ENCODE measurements around the gene EIF4A3.
"Not testable (repeated sequence)": the region's sequence is repeated elsewhere in the genome, so short reads cannot be mapped to it uniquely, and the experiment has no call there.

EIF4A3 gene

DNA sequence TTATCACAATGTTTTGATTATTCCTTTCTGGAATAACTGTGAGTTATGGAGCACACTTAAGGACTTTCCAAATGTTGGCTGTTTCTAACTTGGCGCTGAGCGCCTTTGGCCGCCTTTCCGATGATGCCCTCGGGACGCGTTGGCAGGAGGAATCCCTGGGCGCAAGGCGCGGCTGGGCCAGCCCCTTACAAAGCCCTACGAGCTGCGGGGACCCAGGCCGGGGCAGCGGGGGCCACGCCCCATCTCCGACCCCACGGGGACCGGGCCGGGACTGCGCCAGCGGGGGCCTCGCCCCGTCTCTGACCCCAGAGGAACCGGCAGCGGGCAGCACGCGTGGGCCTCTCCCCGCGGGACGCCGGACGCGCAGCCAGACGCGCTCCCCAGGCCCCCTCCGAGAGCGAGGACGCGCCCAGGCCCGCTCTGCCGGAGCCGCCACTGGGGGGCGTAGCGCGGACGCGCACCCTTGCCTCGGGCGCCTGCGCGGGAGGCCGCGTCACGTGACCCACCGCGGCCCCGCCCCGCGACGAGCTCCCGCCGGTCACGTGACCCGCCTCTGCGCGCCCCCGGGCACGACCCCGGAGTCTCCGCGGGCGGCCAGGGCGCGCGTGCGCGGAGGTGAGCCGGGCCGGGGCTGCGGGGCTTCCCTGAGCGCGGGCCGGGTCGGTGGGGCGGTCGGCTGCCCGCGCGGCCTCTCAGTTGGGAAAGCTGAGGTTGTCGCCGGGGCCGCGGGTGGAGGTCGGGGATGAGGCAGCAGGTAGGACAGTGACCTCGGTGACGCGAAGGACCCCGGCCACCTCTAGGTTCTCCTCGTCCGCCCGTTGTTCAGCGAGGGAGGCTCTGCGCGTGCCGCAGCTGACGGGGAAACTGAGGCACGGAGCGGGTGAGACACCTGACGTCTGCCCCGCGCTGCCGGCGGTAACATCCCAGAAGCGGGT is 45.6 kb downstream of the EIF4A3 start, which contains the start of gene GAA:
GAA (plus strand) TSS at position 571 of the 935 bp plus-strand sequence. CDS start 3,006 bp downstream, outside the sequence.
- peak; percentile 83 for DNase-seq (ENCODE audit: low read depth in 2 of 2)

- no peak for DNase-seq (ENCODE audit: low read depth in 2 of 2)
Measured at GRCh38 chr17:80100035-80100323, 46.9 kb downstream of the EIF4A3 start.

DNA sequence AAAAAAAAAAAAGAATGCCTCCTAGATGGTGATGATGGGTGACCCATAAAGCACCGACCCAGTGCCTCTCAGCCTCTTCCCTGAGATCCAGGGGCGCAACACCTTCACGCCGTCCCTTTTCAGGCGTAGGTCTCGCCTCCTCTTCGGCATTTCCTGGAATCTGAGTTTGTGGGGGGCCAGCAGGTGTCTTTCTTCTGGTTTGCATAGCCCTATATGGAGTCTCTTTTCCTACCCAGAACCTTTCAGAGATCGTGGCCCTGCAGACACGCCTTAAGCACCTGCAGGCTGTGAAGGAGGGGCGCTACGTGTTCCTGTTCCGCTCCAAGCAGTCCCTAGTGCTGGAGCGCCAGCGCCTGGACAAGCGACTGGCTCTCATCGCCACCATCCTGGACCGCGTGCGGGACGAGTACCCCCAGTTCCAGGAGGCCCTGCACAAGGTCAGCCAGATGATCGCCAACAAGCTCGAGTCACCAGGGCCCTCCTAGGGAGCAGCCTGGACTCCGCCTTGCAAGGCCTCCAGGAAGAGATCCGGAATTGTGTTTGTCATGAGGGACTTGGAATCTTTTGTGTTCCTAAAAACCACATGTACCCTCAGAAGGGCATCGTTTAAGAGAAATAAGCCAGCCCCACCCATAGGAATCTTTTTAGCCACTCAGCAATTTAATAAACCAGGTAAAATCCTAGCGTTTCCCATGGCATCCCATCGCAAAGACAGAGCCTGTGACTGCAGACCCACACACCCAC is 47.5 kb downstream of the EIF4A3 start:
- DNase-seq (ENCODE audit: low read depth in 2 of 2), result no peak

GRCh38 chr17:80097844-80098691 is 48.9 kb downstream of the EIF4A3 start:
- DNase-seq (ENCODE audit: low read depth in 2 of 2), result no peak

DNA sequence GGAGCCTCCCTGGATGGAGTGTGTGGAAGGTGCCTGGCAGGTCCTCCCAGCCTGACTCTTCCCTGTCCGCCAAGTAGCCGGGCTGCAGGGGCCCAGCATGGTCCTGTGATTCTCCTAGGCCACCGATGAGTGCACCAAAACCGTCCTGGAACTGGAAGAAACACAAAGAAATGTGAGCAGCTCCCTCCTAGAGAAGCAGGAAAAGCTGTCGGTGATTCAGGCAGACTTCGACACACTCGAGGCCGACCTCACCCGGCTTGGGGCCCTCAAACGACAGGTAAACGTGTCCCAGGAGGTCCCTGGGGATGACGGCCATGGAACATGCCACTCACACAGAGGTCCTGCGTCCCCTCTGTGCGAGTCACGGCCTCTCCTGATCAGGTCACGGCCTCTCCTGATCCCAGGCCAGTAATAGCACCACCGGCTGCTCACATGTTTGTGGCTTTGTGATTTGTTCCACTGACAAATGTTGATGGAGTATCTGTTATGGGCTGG is 49.8 kb downstream of the EIF4A3 start:
- DNase-seq (ENCODE audit: low read depth in 2 of 2), result no peak

- no peak for DNase-seq (ENCODE audit: low read depth in 2 of 2)
Measured at GRCh38 chr17:80096561-80097021, 50.3 kb downstream of the EIF4A3 start.

DNA sequence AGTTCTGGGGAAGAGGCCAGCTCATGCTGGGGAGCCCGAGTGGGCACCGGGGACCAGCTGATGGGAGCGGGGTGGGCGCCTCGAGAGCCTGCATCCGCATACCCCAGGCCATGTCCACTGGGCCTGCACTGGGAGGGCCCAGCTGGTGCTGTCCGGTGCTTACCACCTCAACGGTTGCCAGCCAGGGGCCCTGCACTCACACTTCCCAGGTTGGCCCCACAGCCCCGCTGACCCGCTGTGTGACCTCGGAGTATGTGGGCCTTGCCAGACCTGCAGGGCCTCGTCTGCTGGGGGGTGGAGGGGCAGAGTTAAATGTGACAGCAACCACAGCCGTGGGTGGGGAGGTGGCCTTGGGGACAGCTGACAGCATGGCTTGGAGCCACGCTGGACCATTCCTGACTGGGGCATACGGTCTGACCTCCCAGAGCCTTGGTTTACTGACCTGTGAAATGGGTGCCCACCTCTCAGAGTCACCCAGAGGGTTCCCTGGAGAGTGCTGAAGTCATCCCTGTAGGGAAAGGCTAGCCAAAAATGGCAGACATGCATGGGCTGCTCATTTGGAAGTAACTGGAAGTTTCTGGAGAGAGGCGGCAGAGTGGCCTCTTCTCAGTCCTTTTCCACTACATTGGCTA is 51.0 kb downstream of the EIF4A3 start:
- DNase-seq (ENCODE audit: low read depth in 2 of 2), result no peak

DNA sequence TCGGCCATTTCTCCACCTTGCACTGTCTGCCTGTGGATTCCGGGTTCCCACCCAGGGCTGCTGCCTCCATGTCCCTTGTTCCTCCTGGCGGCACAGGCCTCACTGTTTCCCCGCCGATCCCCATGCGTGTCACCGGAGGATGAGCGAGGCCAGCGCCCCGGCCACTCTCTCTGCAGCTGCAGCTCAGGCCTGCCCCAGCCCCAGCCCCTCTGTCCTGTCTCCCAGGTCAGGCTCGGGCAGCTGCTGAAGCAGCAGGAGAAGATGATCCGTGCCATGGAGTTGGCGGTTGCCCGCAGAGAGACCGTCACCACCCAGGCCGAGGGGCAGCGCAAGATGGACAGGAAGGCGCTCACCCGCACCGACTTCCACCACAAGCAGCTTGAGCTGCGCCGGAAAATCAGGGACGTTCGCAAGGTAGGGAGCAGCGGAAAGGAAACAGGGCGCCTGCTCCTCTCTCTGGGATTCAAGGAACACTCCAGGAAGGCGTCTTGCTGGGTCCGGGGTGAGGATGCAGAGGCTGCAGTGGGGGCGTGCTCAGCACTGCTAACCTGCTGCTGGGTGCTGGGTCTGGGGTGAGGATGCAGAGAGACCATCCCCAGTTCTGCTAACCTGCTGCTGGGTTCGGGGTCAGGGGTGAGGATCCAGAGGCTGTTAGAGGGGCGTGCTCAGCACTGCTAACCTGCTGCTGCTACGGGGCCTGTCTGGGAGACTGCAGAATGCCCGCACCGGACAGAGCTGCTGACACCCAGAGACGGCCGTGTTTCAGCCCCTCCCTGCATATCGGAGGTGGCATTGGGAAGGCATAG is 51.7 kb downstream of the EIF4A3 start:
- DNase-seq (ENCODE audit: low read depth in 2 of 2), result no peak

DNA sequence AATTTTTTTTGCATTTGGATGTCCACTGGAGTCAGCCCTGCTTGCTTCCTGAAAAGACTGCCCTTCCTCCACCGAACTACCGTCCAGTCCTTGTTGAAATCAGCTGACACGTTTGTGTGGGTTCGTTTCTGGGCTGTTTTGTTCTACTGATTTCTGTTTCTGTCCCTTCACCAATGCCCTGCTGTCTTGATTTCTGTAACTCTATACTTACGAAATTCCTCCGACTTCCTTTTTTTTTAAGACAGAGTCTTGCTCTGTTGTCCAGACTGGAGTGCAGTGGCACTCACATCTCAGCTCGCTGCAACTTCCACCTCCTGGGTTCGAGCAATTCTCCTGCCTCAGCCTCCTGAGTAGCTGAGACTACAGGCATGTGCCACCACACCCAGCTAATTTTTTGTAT is 54.0 kb downstream of the EIF4A3 start:
- DNase-seq (ENCODE audit: low read depth in 2 of 2), result no peak

GRCh38 chr17:80091376-80091775 is 55.6 kb downstream of the EIF4A3 start:
- DNase-seq (ENCODE audit: low read depth in 2 of 2), result no peak

- not testable (repeated sequence) for DNase-seq (ENCODE audit: low read depth in 2 of 2)
Measured at GRCh38 chr17:80090164-80090563, 56.8 kb downstream of the EIF4A3 start.

DNA sequence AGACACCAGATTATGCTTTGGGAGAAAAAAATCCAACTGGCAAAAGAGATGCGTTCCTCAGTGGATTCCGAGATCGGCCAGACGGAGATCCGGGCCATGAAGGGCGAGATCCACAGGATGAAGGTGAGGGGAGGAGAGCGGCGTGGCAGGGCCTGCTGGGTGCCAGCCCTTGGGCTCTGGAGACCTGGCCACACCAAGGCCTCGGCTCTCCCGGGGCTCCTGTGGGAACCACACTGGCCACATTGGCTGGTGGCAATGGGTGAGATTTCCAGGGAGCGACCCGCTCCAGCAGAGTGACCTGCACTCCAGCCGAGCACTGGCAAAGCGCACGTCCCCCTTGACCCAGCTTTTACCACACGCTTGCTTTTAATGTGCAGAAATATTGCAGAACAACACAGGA is 57.2 kb downstream of the EIF4A3 start:
- no peak for DNase-seq (ENCODE audit: low read depth in 2 of 2)

- no peak for DNase-seq (ENCODE audit: low read depth in 2 of 2)
Measured at GRCh38 chr17:80087346-80088265, 59.3 kb downstream of the EIF4A3 start.

GRCh38 chr17:80086616-80087015 is 60.3 kb downstream of the EIF4A3 start:
- no peak for DNase-seq (ENCODE audit: low read depth in 2 of 2)

DNA sequence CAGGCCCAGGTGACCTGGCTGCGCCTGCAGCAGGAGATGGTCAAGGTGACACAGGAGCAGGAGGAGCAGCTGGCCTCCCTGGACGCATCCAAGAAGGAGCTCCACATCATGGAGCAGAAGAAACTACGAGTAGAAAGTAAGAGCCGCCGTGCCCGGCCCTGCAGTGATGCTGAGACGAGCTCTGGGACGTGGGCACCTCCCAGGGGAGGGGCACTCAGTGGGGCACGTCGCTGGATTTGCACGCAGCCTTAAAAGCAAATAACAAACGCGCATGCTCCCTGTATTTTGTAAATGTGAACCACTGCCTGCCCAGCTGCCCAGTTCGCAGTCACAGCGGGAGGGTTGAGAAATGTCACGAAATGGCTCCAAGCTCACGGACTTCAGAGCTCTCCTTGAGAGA is 60.8 kb downstream of the EIF4A3 start:
- DNase-seq (ENCODE audit: low read depth in 2 of 2), result no peak

DNA sequence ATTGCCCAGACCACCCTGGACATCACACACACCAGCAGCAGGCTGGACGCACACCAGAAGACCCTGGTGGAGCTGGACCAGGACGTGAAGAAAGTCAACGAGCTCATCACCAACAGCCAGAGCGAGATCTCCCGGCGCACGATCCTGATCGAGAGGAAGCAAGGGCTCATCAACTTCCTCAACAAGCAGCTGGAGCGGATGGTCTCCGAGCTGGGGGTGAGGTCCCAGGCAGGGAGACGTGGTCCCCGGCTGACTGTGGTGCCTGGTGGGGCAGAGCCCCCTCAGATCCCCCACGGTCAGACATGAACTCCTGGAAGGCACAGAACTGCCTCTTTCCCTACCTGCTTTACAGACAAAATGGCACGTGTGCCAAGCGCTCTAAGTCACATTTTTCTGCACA is 62.2 kb downstream of the EIF4A3 start:
- DNase-seq (ENCODE audit: low read depth in 2 of 2), result no peak
